Omental fat pad (tissue), 4 donors: ENCODE results near the gene GRIA1. TPM values are rescaled to one million over a fixed set of nuclear protein-coding genes. Genes with fewer than 3 reads are reported as not detected.

ENCODE experiments used
- ATAC-seq: fragments of 150-250 bp; one replicate; pipeline ENCODE4 v1.9.1; 2016; ENCODE audit warnings: mild to moderate bottlenecking, moderate library complexity; ENCODE audit not compliant: low FRiP score
- DNase-seq: peaks from one replicate; pipeline ENCODE4 v3.0.0-alpha.2; 2019; ENCODE audit warnings: low spot score
- total RNA-seq, 4 donors: library from RNA; depleted of rRNA; stranded (reverse); fragments of >200 nt; gene quantifications; one replicate each; pipeline ENCODE4 v1.1.0, GENCODE V29; 2016
- TF ChIP-seq, protein P1 (sequence below), 3 donors: fragments of 450-650 bp; IDR thresholded peaks; one replicate each; pipeline ENCODE4 v1.5.1; 2016 to 2017; ENCODE audit warnings: antibody characterized with exemption in 3 of 3, mild to moderate bottlenecking in 3 of 3, moderate library complexity in 2 of 3

GRIA1 gene
- total RNA-seq, 4 donors from 2014 or later, result 1.7 to 9.6 (median 5.0) TPM; not detected in 1

- no peak for ATAC-seq
- TF ChIP-seq, protein P1, sequence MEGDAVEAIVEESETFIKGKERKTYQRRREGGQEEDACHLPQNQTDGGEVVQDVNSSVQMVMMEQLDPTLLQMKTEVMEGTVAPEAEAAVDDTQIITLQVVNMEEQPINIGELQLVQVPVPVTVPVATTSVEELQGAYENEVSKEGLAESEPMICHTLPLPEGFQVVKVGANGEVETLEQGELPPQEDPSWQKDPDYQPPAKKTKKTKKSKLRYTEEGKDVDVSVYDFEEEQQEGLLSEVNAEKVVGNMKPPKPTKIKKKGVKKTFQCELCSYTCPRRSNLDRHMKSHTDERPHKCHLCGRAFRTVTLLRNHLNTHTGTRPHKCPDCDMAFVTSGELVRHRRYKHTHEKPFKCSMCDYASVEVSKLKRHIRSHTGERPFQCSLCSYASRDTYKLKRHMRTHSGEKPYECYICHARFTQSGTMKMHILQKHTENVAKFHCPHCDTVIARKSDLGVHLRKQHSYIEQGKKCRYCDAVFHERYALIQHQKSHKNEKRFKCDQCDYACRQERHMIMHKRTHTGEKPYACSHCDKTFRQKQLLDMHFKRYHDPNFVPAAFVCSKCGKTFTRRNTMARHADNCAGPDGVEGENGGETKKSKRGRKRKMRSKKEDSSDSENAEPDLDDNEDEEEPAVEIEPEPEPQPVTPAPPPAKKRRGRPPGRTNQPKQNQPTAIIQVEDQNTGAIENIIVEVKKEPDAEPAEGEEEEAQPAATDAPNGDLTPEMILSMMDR (IDR thresholded peaks at IDR 0.05), result no peak
- no peak for DNase-seq
Observed at GRCh38 chr5:153539983-153540382, 49.5 kb downstream of the GRIA1 start.

GRCh38 chr5:153542536-153542935 lies 52.1 kb downstream of the GRIA1 start:
- TF ChIP-seq, protein P1 (IDR thresholded peaks at IDR 0.05), result no peak
- ATAC-seq (no peak), DNase-seq (no peak)

GRCh38 chr5:153543288-153543687 lies 52.8 kb downstream of the GRIA1 start:
- ATAC-seq, result no peak

DNA sequence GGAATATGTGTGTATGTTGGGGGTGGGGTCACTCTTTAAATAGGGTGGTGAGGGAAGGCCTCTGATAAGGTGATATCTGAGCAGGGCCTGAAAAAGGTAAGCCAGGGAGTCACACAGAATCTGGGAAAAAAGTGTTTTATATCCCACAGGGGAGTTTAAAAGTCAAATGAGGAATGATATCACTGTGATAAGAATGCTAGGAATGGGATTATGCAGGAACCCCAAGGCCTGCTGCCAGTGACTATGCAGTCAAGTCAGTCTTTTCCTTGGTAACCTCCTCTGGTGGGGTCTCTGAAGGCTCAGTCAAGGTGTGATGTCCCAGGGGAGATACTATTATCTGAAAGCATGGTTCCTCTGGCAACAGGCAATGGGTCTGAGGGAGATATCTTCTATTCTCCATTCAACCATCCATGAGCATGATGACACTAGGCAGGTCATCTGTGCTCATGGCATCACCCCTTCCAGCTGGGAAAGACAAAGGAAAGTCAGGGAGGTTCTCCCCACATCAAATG lies 53.5 kb downstream of the GRIA1 start:
- ATAC-seq (no peak), DNase-seq (no peak)
- TF ChIP-seq, protein P1 (IDR thresholded peaks at IDR 0.05), result no peak

More at GRCh38 chr5:153543288-153543687, 52.8 kb downstream of the GRIA1 start:
- DNase-seq, result no peak
- TF ChIP-seq, protein P1 (IDR thresholded peaks at IDR 0.05), result no peak

GRCh38 chr5:153544706-153545105 lies 54.2 kb downstream of the GRIA1 start:
- ATAC-seq (no peak), DNase-seq (no peak)
- TF ChIP-seq, protein P1 (IDR thresholded peaks at IDR 0.05), result no peak

DNA sequence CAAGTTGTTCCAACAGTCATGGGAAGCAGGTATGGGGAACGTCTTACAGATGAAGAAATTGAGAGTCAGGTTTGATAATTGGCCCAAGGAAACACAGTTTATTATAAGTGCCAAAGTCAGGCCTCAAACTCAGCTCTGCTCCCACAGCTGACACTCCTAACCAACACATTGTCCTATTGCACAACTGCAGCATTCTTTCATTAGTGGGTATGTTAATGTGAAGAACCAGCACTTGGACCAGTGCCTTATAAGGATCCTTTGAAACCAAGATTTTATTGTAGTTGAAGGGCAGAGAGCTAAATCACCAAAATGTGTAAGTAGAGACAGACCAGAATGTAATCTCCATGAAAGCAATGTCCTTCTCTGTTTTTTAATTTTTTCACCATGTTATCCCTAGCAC lies 56.1 kb downstream of the GRIA1 start:
- ATAC-seq, result no peak
- TF ChIP-seq, protein P1 (IDR thresholded peaks at IDR 0.05), result no peak

DNA sequence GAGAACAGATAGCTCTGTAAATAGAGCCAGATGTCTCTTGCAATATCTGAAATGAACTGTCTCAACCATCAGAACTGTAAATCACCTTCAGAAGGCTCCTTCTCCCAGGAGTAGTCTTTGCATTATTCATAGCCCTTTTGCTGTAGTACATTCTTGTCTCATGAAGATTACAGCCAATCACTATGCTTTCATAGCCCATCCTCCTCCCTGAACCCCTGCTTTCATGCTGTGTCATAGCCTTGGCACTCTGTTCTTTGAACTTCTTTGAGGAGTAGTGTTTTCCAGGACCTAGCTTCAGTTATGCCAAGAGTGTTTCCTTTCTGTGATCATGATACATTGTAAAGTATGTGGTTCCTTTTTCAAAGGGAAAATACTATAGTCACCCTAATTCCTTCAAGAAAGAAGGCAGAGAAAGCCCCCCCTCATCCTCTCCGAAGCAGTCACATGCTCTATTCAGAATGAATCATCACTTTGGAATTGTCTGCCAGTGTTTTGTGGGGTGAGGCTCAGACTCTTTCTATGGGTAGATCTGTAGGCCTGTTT lies 61.1 kb downstream of the GRIA1 start:
- ATAC-seq (peak; percentile 95), DNase-seq (no peak)
- TF ChIP-seq, protein P1 (IDR thresholded peaks at IDR 0.05), result no peak

More for the DNA sequence above, 56.1 kb downstream of the GRIA1 start:
- DNase-seq, result no peak
